K562 (cell line): ENCODE results near the gene ATRX. TPM values are rescaled to one million over a fixed set of nuclear protein-coding genes. Genes with fewer than 3 reads are reported as not detected.

ENCODE experiments used
- ATAC-seq: fragments of 200-7000 bp; cut with Tn5 transposase; 3 replicates; pipeline ENCODE4 v1.9.1; 2020; ENCODE audit warnings: moderate library complexity
- BruUV-seq: library from RNA; stranded (reverse); fragments of 400-500 nt; replicated peaks from 2 replicates; lab custom pipeline; 2021; lab: Mats Ljungman, UMichigan
- CTCF ChIA-PET: fragments of 300-600 bp; formaldehyde crosslinking; extraction: SDS; loops from one replicate; lab custom pipeline; 2021; ENCODE audit warnings: low intra/inter-chr PET ratio; lab: Yijun Ruan, JAX
- POLR2A ChIA-PET: fragments of 300-600, 350-650 bp; sonication (Branson Sonifier 250); formaldehyde crosslinking; extraction: SDS; loops from one replicate; lab custom pipeline; 2021; ENCODE audit warnings: antibody characterized with exemption, inconsistent platforms; lab: Yijun Ruan, JAX
- DNase-seq, 4 experiments: peaks; one replicate each; pipeline versions ENCODE4 v3.0.0 to v3.0.0-alpha.2; 2011 to 2018; ENCODE audit warnings: low spot score in 3 of 4, mixed read lengths in 3 of 4; ENCODE audit errors: extremely low read depth in 1 of 4
- FAIRE-seq: peaks from 2 replicates; lab custom pipeline; 2011; peaks lifted over from hg19 to GRCh38; lab: Jason Lieb, UNC
- H2AFZ ChIP-seq: 2 replicates; pipeline ENCODE4 v1.6.0; 2011; ENCODE audit warnings: low read depth, low read length, control low read depth, inconsistent platforms
- H3K27ac ChIP-seq: fragments of 200-600 bp; 3 replicates; pipeline ENCODE4 v1.8.0; 2011; ENCODE audit warnings: low read depth, mild to moderate bottlenecking, control low read depth, inconsistent platforms, low read length, moderate library complexity, mixed read lengths; ENCODE audit errors: extremely low read depth
- H3K27me3 ChIP-seq, 2 experiments: fragments of 300-600 bp in 1 of 2; 2 replicates in 1 of 2; 3 replicates in 1 of 2; pipeline versions ENCODE4 v1.6.0 to v1.8.0; 2011; ENCODE audit warnings: inconsistent platforms in 2 of 2, low read length in 2 of 2, mild to moderate bottlenecking in 1 of 2, mixed read lengths in 1 of 2, moderate library complexity in 1 of 2; ENCODE audit not compliant: control insufficient read depth in 2 of 2, insufficient read depth in 2 of 2
- H3K36me3 ChIP-seq: fragments of 300-600 bp; 3 replicates; pipeline ENCODE4 v1.8.0; 2011; ENCODE audit warnings: mild to moderate bottlenecking, low read length, inconsistent platforms; ENCODE audit not compliant: control insufficient read depth, insufficient read depth
- H3K4me1 ChIP-seq, 2 experiments: fragments of 200-600 bp in 1 of 2; replicated peaks in 1 of 2; 2 replicates in 1 of 2; 3 replicates in 1 of 2; pipeline versions ENCODE4 v1.5.1 to v1.8.0; 2011; ENCODE audit warnings: inconsistent platforms in 2 of 2, low read length in 2 of 2, mild to moderate bottlenecking in 1 of 2, mixed read lengths in 1 of 2, moderate library complexity in 1 of 2; ENCODE audit not compliant: control insufficient read depth in 2 of 2, insufficient read depth in 2 of 2
- H3K4me2 ChIP-seq: 2 replicates; pipeline ENCODE4 v1.6.1; 2011; ENCODE audit warnings: low read length, control low read depth, inconsistent platforms, mixed read lengths; ENCODE audit not compliant: insufficient read depth
- H3K4me3 ChIP-seq: fragments of 200-600 bp; sonication (generic), shearing (Covaris generic); 2 replicates; pipeline ENCODE4 v1.5.1; 2016; ENCODE audit warnings: control low read depth, inconsistent platforms
- H3K79me2 ChIP-seq: fragments of 200-600 bp; 3 replicates; pipeline ENCODE4 v1.8.0; 2011; ENCODE audit warnings: low read length, inconsistent platforms; ENCODE audit not compliant: control insufficient read depth, insufficient read depth
- H3K9ac ChIP-seq, 2 experiments: 2 replicates each; pipeline versions ENCODE4 v1.6.0 to v1.6.1; 2011; ENCODE audit warnings: low read depth in 2 of 2, low read length in 2 of 2, control low read depth in 1 of 2, inconsistent platforms in 1 of 2, mild to moderate bottlenecking in 1 of 2, mixed read lengths in 1 of 2; ENCODE audit not compliant: insufficient read depth in 1 of 2
- H3K9me1 ChIP-seq: one replicate; pipeline ENCODE4 v1.6.0; 2011; ENCODE audit warnings: inconsistent platforms, mild to moderate bottlenecking, low read length, moderate library complexity; ENCODE audit not compliant: control insufficient read depth, insufficient read depth
- H3K9me3 ChIP-seq: replicated peaks from 2 replicates; pipeline ENCODE4 v1.5.1; 2011; ENCODE audit warnings: low read depth, low read length, inconsistent platforms; ENCODE audit not compliant: control insufficient read depth, insufficient read depth
- H4K20me1 ChIP-seq: replicated peaks from 2 replicates; pipeline ENCODE4 v1.6.1; 2011; ENCODE audit warnings: low read length, inconsistent platforms, mixed read lengths; ENCODE audit not compliant: control insufficient read depth, insufficient read depth
- CUX1 ChIP-seq: fragments of 200-800 bp; sonication (Bioruptor generic); IDR thresholded peaks from 2 replicates; pipeline ENCODE4 v1.6.1; 2016; ENCODE audit warnings: missing genetic modification characterization, missing compliant biosample characterization
- EGR1 ChIP-seq: fragments of 450-650 bp; conservative IDR thresholded peaks from 2 replicates; pipeline ENCODE4 v1.6.1; 2017; ENCODE audit warnings: mild to moderate bottlenecking
- ELK3 ChIP-seq: fragments of 450-650 bp; formaldehyde crosslinking; IDR thresholded peaks from 2 replicates; pipeline ENCODE4 v1.4.0; 2020; ENCODE audit warnings: mild to moderate bottlenecking
- FOXA3 ChIP-seq, 2 experiments: fragments of 450-650 bp in 1 of 2; sonication (generic) in 1 of 2; formaldehyde crosslinking; IDR thresholded peaks in 1 of 2; conservative IDR thresholded peaks in 1 of 2; 2 replicates each; pipeline versions ENCODE4 v1.4.0 to v1.8.0; 2020 to 2022; ENCODE audit warnings: mild to moderate bottlenecking in 2 of 2, missing genetic modification reagents in 1 of 2
- FOXP4 ChIP-seq: sonication (generic); formaldehyde crosslinking; IDR thresholded peaks from 2 replicates; pipeline ENCODE4 v1.8.0; 2022; ENCODE audit warnings: mild to moderate bottlenecking, missing genetic modification reagents, borderline replicate concordance
- KLF13 ChIP-seq: fragments of 450-650 bp; IDR thresholded peaks from 2 replicates; pipeline ENCODE4 v1.6.1; 2016; ENCODE audit warnings: missing genetic modification characterization, low read depth, mild to moderate bottlenecking, missing compliant biosample characterization, moderate library complexity, borderline replicate concordance
- MBD1 ChIP-seq: fragments of 250-450 bp; sonication (Bioruptor Pico); IDR thresholded peaks from 2 replicates; pipeline ENCODE4 v1.8.0; 2022; ENCODE audit warnings: inconsistent platforms
- RBM17 ChIP-seq: fragments of 200-400 bp; formaldehyde crosslinking; IDR thresholded peaks from 2 replicates; pipeline ENCODE4 v1.6.1; 2017; ENCODE audit warnings: low read depth, mild to moderate bottlenecking, low read length, borderline replicate concordance
- TFAM ChIP-seq: fragments of 250-450 bp; sonication (Bioruptor Pico); conservative IDR thresholded peaks from 2 replicates; pipeline ENCODE4 v1.5.0; 2021; ENCODE audit warnings: mild to moderate bottlenecking, moderate library complexity
- ZNF12 ChIP-seq: sonication (generic); formaldehyde crosslinking; IDR thresholded peaks from 2 replicates; pipeline ENCODE4 v1.4.0; 2020; ENCODE audit warnings: mild to moderate bottlenecking, missing genetic modification reagents
- ZNF311 ChIP-seq: fragments of 250-450 bp; sonication (Bioruptor Pico); IDR thresholded peaks from 2 replicates; pipeline ENCODE4 v1.4.0; 2020; ENCODE audit warnings: mild to moderate bottlenecking, moderate library complexity
- whole genome bisulfite sequencing: fragments of 100-300 bp; shearing (Covaris generic); methylation state at CpG from one replicate; pipeline ENCODE4 v1.1.6; 2016; ENCODE audit warnings: low coverage, mixed read lengths; ENCODE audit not compliant: insufficient coverage; ENCODE audit errors: missing lambda C conversion rate; 5-methylcytosine and 5-hydroxymethylcytosine counted together
- in situ Hi-C: fragments of 300-500 bp; cut with MboI; formaldehyde crosslinking; loops from 4 replicates; pipeline ENCODE4 v1.15.0; 2018; ENCODE audit warnings: inconsistent platforms, mixed read lengths
- intact Hi-C: fragments of 100-400 bp; cut with micrococcal nuclease; formaldehyde crosslinking; loops from 2 replicates; pipeline ENCODE4 v1.14.2; 2022
- polyA plus RNA-seq, 8 experiments: library from polyadenylated mRNA; depleted of rRNA in 4 of 8; stranded (reverse) in 5 of 8; unstranded in 3 of 8; fragments of >200 nt; fragmentation: Nextera tagmentation in 2 of 8; fragmentation: Illumina TruSeq in 1 of 8; extraction: Ambion mirVana in 2 of 8; extraction: Trizol in 1 of 8; gene quantifications; 2 replicates each; pipeline versions ENCODE4 v1.2.1 to v1.2.3, GENCODE V29; 2011 to 2014; ENCODE audit warnings: inconsistent platforms in 1 of 8, missing spikeins in 1 of 8
- total RNA-seq, 7 experiments: library from RNA; depleted of rRNA in 6 of 7; stranded (reverse); fragments of >200 nt in 6 of 7; fragmentation: Illumina TruSeq in 2 of 7; extraction: Trizol in 2 of 7; gene quantifications; 2 replicates each; pipeline versions ENCODE4 v1.2.1 to v1.2.3, GENCODE V29; 2011 to 2021; ENCODE audit warnings: low replicate concordance in 1 of 7

ATRX gene
- total and polyA plus RNA-seq, 9 of the 15 experiments (the other 6 are each of a cell fraction or from before 2014, with no cell fraction given), result 7.7 to 23.1 (median 20.2) TPM

DNA sequence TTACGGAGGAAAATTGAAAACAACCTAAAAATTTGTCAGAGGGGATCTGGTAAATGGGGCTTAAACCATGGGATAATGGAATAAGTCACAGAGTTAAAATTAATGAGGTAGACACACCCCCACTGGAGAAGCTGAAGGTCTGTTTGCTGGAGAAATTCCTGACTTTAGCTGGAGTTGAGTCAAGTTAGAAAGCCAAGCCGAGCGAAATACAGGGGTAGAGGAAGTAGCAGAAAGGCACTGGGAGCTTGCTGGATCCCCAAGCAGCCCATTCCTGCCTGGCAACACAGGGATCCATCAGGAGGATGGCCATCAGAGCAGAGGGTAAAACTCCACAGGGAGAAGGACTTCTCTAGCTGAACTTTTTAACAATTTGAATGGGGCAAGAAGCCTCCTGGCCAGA lies 163.8 kb downstream of the ATRX start:
- POLR2A ChIA-PET, result interaction anchor here (0.8 kb wide), 1 partner anchor 182 kb away, joined by 3 read pairs; no protein-coding TSS in a partner anchor
- no peaks in the 10 kb centered on the region for H3K9me1 ChIP-seq
- CTCF ChIA-PET, result no interaction called here
- no peak for DNase-seq
- ATAC-seq, result no peak
- in situ Hi-C loops (no loop called here), intact Hi-C loops (no loop called here)
- 0 out of 3 replicates have a peak, but pooled peaks cover 2% of the 10 kb centered on the region for H3K36me3 ChIP-seq
- H2AFZ ChIP-seq, result no peak overlapping the region
- H3K9ac ChIP-seq, result no peak overlapping the region
- no peaks in the 10 kb centered on the region for H3K27me3 ChIP-seq
- H3K27ac ChIP-seq, result no peak overlapping the region
- no TSS peak for BruUV-seq
- WGBS, result 44% methylated on average over 3 of the region's 3 CpGs
- H3K9me3 ChIP-seq, result no peaks in the 10 kb centered on the region
- no peaks in the 10 kb centered on the region for H3K79me2 ChIP-seq
- TF ChIP-seq ELK3, result no peak
- TF ChIP-seq MBD1, result no peak
- no peak for TF ChIP-seq CUX1 (CRISPR knock-in tag)
- no peak for TF ChIP-seq ZNF12
- no peak for TF ChIP-seq FOXA3 (CRISPR knock-in tag; conservative IDR thresholded peaks at IDR 0.05 in 1 of 2, IDR thresholded peaks at IDR 0.05 in 1 of 2)
- no peak for TF ChIP-seq RBM17
- TF ChIP-seq KLF13 (tag), result no peak
- TF ChIP-seq FOXP4 (CRISPR knock-in tag), result no peak
- TF ChIP-seq ZNF311 (CRISPR knock-in tag), result no peak
- TF ChIP-seq EGR1, result no peak
- TF ChIP-seq TFAM (CRISPR knock-in tag), result no peak
- TF ChIP-seq, all 486 proteins: peak for 0
- H3K4me2 ChIP-seq, result no peak overlapping the region
- no peak for FAIRE-seq
- no peak overlapping the region for H3K4me3 ChIP-seq
- no peaks in the 10 kb centered on the region for H3K4me1 ChIP-seq
- no peaks in the 10 kb centered on the region for H4K20me1 ChIP-seq
